ENCODE measurements around the gene CALML6. TPM values are rescaled to one million over a fixed set of nuclear protein-coding genes. Genes with fewer than 3 reads are reported as not detected.

The CALML6 gene
- total and polyA plus RNA-seq, 10 of the 15 experiments (the other 5 are each of a cell fraction or from before 2014, with no cell fraction given): 0.07 to 1.3 (median 0.21) TPM; not detected in 5

- in situ Hi-C loops (cut with MboI): loop anchor here (25.0 kb wide), 1 partner anchor 827 kb away; no protein-coding TSS in a partner anchor
- no peak overlapping the region for H3K4me2 ChIP-seq (ENCODE audit: control insufficient read depth, insufficient read depth)
Observed at GRCh38 chr1:1960480-1961196, 45.6 kb downstream of the CALML6 start.

More at GRCh38 chr1:1960480-1961196, 45.6 kb downstream of the CALML6 start:
- ATAC-seq (no peak), FAIRE-seq (no peak), DNase-seq (ENCODE audit: low read depth, low spot score) (no peak)
- intact Hi-C loops (cut with micrococcal nuclease; ENCODE audit: unreplicated experiment): loop anchor here (1.0 to 5.0 kb wide), 2 partner anchors 86 to 212 kb away; no protein-coding TSS in a partner anchor
- Histone ChIP-seq H3K4me1 (ENCODE audit: control insufficient read depth, insufficient read depth, low read length) (no peaks in the 10 kb centered on the region), H3K27ac (ENCODE audit: control insufficient read depth, insufficient read depth) (no peak overlapping the region), H2AFZ (ENCODE audit: control insufficient read depth, low read depth, low read length) (no peak overlapping the region), H3K9ac (ENCODE audit: control insufficient read depth, insufficient read depth, low read length) (no peak overlapping the region), H3K79me2 (ENCODE audit: control insufficient read depth, insufficient read depth, low read length) (no peaks in the 10 kb centered on the region), H3K4me3 (no peak overlapping the region), H4K20me1 (ENCODE audit: control insufficient read depth, insufficient read depth) (no peaks in the 10 kb centered on the region), H3K27me3 (replicated peaks in 1 of 2; ENCODE audit: control insufficient read depth in 2 of 2, insufficient read depth in 2 of 2, low read length in 1 of 2) (peaks cover 0 to 3% of the 10 kb centered on the region in 2 experiments; a peak in 1 of 4 replicates), H3K36me3 (ENCODE audit: control insufficient read depth in 2 of 2, insufficient read depth in 2 of 2, low read length in 1 of 2) (no peaks in the 10 kb centered on the region), H3K9me3 (replicated peaks; ENCODE audit: control insufficient read depth, insufficient read depth, low read length) (no peaks in the 10 kb centered on the region)
- ChIA-PET POLR2A (no interaction called here), SMC1A (ENCODE audit: uncharacterized antibody, unreplicated experiment) (interaction anchor here (0.8 kb wide), 1 partner anchor 41 kb away, joined by 3 read pairs; no protein-coding TSS in a partner anchor), RAD21 (ENCODE audit: unreplicated experiment) (interaction anchor here (1.2 kb wide), 1 partner anchor 84 kb away, joined by 3 read pairs; no protein-coding TSS in a partner anchor), CTCF (interaction anchor here (1.0 to 3.9 kb wide), 4 partner anchors 12 to 85 kb away, joined by 3 to 17 read pairs (median 4); no protein-coding TSS in a partner anchor)
- WGBS (ENCODE audit: insufficient coverage, insufficient replicate concordance, low lambda C conversion rate, missing lambda C conversion rate): 33% methylated on average over 17 of the region's 17 CpGs
- TF ChIP-seq CEBPZ (IDR thresholded peaks at IDR 0.05; ENCODE audit: low read depth, low read length) (no peak), PAX8 (IDR thresholded peaks at IDR 0.05) (no peak), JUNB (IDR thresholded peaks at IDR 0.05) (no peak), TCF7 (IDR thresholded peaks at IDR 0.05; ENCODE audit: borderline replicate concordance) (no peak), MTA3 (IDR thresholded peaks at IDR 0.05; ENCODE audit: borderline replicate concordance, low read length) (no peak), CEBPB (IDR thresholded peaks at IDR 0.05; ENCODE audit: borderline replicate concordance in 1 of 2, low read depth in 2 of 2, low read length in 2 of 2) (no peak), BHLHE40 (IDR thresholded peaks at IDR 0.05; ENCODE audit: borderline replicate concordance in 1 of 2, low read depth in 2 of 2, low read length in 1 of 2) (no peak), RB1 (IDR thresholded peaks at IDR 0.05; ENCODE audit: borderline replicate concordance) (no peak), NFIC (IDR thresholded peaks at IDR 0.05; ENCODE audit: low read depth, low read length) (no peak), SREBF2 (IDR thresholded peaks at IDR 0.05; ENCODE audit: low read length) (no peak), ETV6 (conservative IDR thresholded peaks at IDR 0.05 in 1 of 2, IDR thresholded peaks at IDR 0.05 in 1 of 2; ENCODE audit: borderline replicate concordance in 1 of 2, low read depth in 1 of 2) (no peak), TAF1 (IDR thresholded peaks at IDR 0.05; ENCODE audit: borderline replicate concordance, low read depth, low read length) (no peak)
- TF ChIP-seq, protein P1, sequence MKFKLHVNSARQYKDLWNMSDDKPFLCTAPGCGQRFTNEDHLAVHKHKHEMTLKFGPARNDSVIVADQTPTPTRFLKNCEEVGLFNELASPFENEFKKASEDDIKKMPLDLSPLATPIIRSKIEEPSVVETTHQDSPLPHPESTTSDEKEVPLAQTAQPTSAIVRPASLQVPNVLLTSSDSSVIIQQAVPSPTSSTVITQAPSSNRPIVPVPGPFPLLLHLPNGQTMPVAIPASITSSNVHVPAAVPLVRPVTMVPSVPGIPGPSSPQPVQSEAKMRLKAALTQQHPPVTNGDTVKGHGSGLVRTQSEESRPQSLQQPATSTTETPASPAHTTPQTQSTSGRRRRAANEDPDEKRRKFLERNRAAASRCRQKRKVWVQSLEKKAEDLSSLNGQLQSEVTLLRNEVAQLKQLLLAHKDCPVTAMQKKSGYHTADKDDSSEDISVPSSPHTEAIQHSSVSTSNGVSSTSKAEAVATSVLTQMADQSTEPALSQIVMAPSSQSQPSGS (IDR thresholded peaks at IDR 0.05; ENCODE audit: low read length): no peak
- no TSS peak for BruUV-seq (replicated peaks)

All from GM12878 (cell line).